HepG2 (cell line): Measurements from ENCODE around the gene STX4. TPM values are rescaled to one million over a fixed set of nuclear protein-coding genes. Genes with fewer than 3 reads are reported as not detected.

Experiments
- AGO1 ChIP-seq: fragments of 200-400 bp; formaldehyde crosslinking; IDR thresholded peaks from 2 replicates; pipeline ENCODE4 v1.6.1; 2017; ENCODE audit warnings: mild to moderate bottlenecking, low read depth, low read length, moderate library complexity; ENCODE audit not compliant: poor library complexity, severe bottlenecking
- BRD4 ChIP-seq: sonication (generic); formaldehyde crosslinking; IDR thresholded peaks from 2 replicates; pipeline ENCODE4 v1.4.0; 2020; ENCODE audit warnings: missing genetic modification reagents
- EP300 ChIP-seq, 3 experiments: sonication (generic) in 1 of 3; formaldehyde crosslinking in 1 of 3; IDR thresholded peaks; 2 replicates each; pipeline versions ENCODE4 v1.5.1 to v1.6.1; 2011 to 2020; ENCODE audit warnings: low read depth in 2 of 3, low read length in 2 of 3, borderline replicate concordance in 1 of 3, improper control_type of control experiment in 1 of 3, mild to moderate bottlenecking in 1 of 3, missing genetic modification reagents in 1 of 3, moderate library complexity in 1 of 3
- HMGXB3 ChIP-seq: sonication (generic); formaldehyde crosslinking; IDR thresholded peaks from 2 replicates; pipeline ENCODE4 v1.4.0; 2020; ENCODE audit warnings: missing genetic modification reagents, borderline replicate concordance
- NCOA2 ChIP-seq: sonication (generic); formaldehyde crosslinking; IDR thresholded peaks from 2 replicates; pipeline ENCODE4 v1.8.0; 2022; ENCODE audit warnings: inconsistent platforms
- PBX3 ChIP-seq: sonication (generic); formaldehyde crosslinking; IDR thresholded peaks from 2 replicates; pipeline ENCODE4 v1.8.1; 2023; ENCODE audit warnings: missing genetic modification reagents, inconsistent platforms, borderline replicate concordance
- PPARG ChIP-seq: conservative IDR thresholded peaks from 2 replicates; pipeline ENCODE4 v1.6.1; 2016; ENCODE audit warnings: missing biosample characterization, missing genetic modification reagents
- ZBTB39 ChIP-seq: sonication (generic); formaldehyde crosslinking; IDR thresholded peaks from 2 replicates; pipeline ENCODE4 v1.5.0; 2020; ENCODE audit warnings: missing genetic modification reagents
- ZBTB43 ChIP-seq: sonication (generic); formaldehyde crosslinking; conservative IDR thresholded peaks from 2 replicates; pipeline ENCODE4 v1.4.0; 2020; ENCODE audit warnings: missing genetic modification reagents
- ZBTB44 ChIP-seq: sonication (generic); formaldehyde crosslinking; IDR thresholded peaks from 2 replicates; pipeline ENCODE4 v1.4.0; 2020; ENCODE audit warnings: missing genetic modification reagents
- ZBTB49 ChIP-seq: sonication (generic); formaldehyde crosslinking; IDR thresholded peaks from 2 replicates; pipeline ENCODE4 v1.4.0; 2020; ENCODE audit warnings: missing genetic modification reagents, borderline replicate concordance
- ZNF136 ChIP-seq: sonication (generic); formaldehyde crosslinking; IDR thresholded peaks from 2 replicates; pipeline ENCODE4 v1.8.1; 2022; ENCODE audit warnings: low read depth, mild to moderate bottlenecking, moderate library complexity, missing genetic modification reagents
- ZNF33B ChIP-seq: sonication (generic); formaldehyde crosslinking; IDR thresholded peaks from 2 replicates; pipeline ENCODE4 v1.5.1; 2020; ENCODE audit warnings: mild to moderate bottlenecking, missing genetic modification reagents
- polyA plus RNA-seq, 8 experiments: library from polyadenylated mRNA; depleted of rRNA in 3 of 8; stranded (reverse) in 7 of 8; unstranded in 1 of 8; fragments of >200 nt; fragmentation: Illumina TruSeq in 4 of 8; extraction: Trizol in 4 of 8; gene quantifications; 2 replicates each; pipeline versions ENCODE4 v1.2.1 to v1.2.3, GENCODE V29; 2011 to 2016; ENCODE audit warnings: low read depth in 4 of 8, missing spikeins in 1 of 8, mixed read lengths in 1 of 8; ENCODE audit not compliant: insufficient read depth in 1 of 8
- total RNA-seq, 5 experiments: library from RNA; depleted of rRNA; stranded (reverse); fragments of >200 nt; fragmentation: Illumina TruSeq; extraction: Trizol; gene quantifications; 2 replicates each; pipeline ENCODE4 v1.2.3, GENCODE V29; 2016; ENCODE audit warnings: low read depth in 1 of 5

STX4 gene
- total and polyA plus RNA-seq, 2 of the 13 experiments (the other 11 are each of a cell fraction or from before 2014, with no cell fraction given): 29.2 to 34.6 TPM

- TF ChIP-seq ZBTB49 (CRISPR knock-in tag) (no peak), AGO1 (no peak), PBX3 (CRISPR knock-in tag) (0 out of 2 replicates have a peak, but pooled peaks have one; percentile 36), ZNF33B (CRISPR knock-in tag) (0 out of 2 replicates have a peak, but pooled peaks have one; percentile 30), BRD4 (CRISPR knock-in tag) (no peak; the same call in 1 of the 2 replicates), ZBTB44 (no peak), EP300 (IDR thresholded peaks at IDR 0.05; ENCODE audit: low read depth in 2 of 2, low read length in 2 of 2) (peak; percentile 41 to 81; a peak in 2 of 4 replicates), EP300 (CRISPR knock-in tag; IDR thresholded peaks at IDR 0.05; ENCODE audit: borderline replicate concordance) (no peak), ZBTB39 (CRISPR knock-in tag) (no peak), PPARG (no peak), ZNF136 (CRISPR knock-in tag) (peak; percentile 29; the same call in 1 of the 2 replicates), HMGXB3 (0 out of 2 replicates have a peak, but pooled peaks have one; percentile 11), ZBTB43 (0 out of 2 replicates have a peak, but pooled peaks have one; percentile 44), NCOA2 (peak; percentile 49; the same call in 1 of the 2 replicates)
Measured at GRCh38 chr16:30996324-30996984, 36.9 kb upstream of the STX4 start (continued).
